ENCODE data around the gene FAM13B. TPM values are rescaled to one million over a fixed set of nuclear protein-coding genes. Genes with fewer than 3 reads are reported as not detected.

FAM13B gene
- polyA plus RNA-seq, 1 experiment, result 25.0 TPM

DNA sequence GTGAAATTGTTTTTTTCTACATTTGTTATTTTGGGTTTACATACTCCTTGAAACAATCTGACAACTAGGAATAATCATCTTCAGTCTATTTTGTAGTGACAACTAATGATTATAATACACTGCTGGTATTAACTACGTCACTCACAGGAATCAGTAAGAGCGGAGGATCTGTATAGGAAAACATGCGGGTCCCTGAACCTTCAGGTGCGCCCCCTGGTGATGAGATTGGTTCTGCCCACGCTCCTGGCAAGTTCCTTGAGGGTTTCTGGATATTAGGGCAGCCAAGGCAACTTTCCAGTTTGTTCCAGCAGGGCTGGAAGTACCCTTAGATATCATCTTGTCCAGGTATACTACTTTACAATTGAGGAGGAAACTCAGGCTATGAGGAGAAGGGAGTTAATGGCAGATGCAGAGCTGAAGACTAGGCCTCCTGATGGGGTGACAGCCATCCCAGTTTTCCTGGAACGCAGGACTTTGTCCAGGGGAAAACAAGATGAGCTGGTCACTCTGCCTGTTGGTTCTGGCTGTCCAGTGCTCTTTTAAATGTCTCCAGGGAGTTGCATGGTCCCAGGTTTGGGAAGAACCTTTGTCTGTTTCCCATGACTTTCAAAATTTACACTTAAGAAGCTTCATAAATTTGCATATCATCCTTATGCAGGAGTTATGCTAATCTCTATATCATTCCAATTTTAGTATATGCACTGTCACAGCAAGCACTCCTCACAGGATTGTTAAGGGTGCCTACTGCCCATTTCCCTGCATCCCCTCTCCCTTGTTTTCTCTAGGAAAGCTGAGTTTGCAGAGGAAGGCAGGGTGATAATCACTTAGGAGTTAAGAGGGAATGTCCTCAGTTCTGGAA is 36.1 kb upstream of the FAM13B start:
- H3K27ac ChIP-seq (ENCODE audit: low read depth, low read length), result no peak overlapping the region
- peak; percentile 50 for DNase-seq (ENCODE audit: low read depth, low spot score)
- H3K27me3 ChIP-seq (ENCODE audit: control insufficient read depth, insufficient read depth, low read length), result peaks cover 6% of the 10 kb centered on the region
- CTCF ChIA-PET, result interaction anchor here (0.6 to 9.7 kb wide), 24 partner anchors 8 to 439 kb away, joined by 3 to 260 read pairs (median 4); partner anchors contain the start of gene FAM13B
- POLR2A ChIA-PET, result no interaction called here
- no peaks in the 10 kb centered on the region for H3K9me3 ChIP-seq (ENCODE audit: control insufficient read depth, insufficient read depth, low read length)
- H3K4me3 ChIP-seq (ENCODE audit: low read depth, low read length), result no peak overlapping the region
- TF ChIP-seq, protein P1, sequence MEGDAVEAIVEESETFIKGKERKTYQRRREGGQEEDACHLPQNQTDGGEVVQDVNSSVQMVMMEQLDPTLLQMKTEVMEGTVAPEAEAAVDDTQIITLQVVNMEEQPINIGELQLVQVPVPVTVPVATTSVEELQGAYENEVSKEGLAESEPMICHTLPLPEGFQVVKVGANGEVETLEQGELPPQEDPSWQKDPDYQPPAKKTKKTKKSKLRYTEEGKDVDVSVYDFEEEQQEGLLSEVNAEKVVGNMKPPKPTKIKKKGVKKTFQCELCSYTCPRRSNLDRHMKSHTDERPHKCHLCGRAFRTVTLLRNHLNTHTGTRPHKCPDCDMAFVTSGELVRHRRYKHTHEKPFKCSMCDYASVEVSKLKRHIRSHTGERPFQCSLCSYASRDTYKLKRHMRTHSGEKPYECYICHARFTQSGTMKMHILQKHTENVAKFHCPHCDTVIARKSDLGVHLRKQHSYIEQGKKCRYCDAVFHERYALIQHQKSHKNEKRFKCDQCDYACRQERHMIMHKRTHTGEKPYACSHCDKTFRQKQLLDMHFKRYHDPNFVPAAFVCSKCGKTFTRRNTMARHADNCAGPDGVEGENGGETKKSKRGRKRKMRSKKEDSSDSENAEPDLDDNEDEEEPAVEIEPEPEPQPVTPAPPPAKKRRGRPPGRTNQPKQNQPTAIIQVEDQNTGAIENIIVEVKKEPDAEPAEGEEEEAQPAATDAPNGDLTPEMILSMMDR (IDR thresholded peaks at IDR 0.05; ENCODE audit: low read depth, low read length), result peak; percentile 80

DNA sequence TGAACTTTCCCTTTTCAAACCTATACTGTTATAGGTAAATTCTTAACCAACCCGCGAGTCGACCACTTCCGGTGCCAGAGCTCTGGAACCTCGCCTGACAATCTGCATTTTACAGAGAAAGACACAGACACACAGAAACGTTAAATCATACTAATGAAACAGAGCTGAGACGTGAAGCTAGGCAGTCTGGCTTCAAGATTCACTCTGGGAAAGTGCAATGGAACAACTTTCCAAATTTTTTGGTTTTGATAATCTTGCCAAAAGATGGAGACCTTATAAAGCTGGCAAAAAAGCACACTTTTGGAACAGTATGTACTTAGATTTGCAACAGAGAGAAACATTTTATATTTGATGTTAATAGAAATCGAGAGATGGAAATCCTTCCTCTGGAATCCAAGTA is 35.1 kb upstream of the FAM13B start:
- POLR2A ChIA-PET, result no interaction called here
- Histone ChIP-seq H3K9me3 (ENCODE audit: control insufficient read depth, insufficient read depth, low read length) (no peaks in the 10 kb centered on the region), H3K27ac (ENCODE audit: low read depth, low read length) (no peak overlapping the region), H3K27me3 (ENCODE audit: control insufficient read depth, insufficient read depth, low read length) (peaks cover 6% of the 10 kb centered on the region), H3K4me3 (ENCODE audit: low read depth, low read length) (no peak overlapping the region)
- TF ChIP-seq, protein P1 (IDR thresholded peaks at IDR 0.05; ENCODE audit: low read depth, low read length), result no peak
- CTCF ChIA-PET, result interaction anchor here (1.0 to 9.7 kb wide), 8 partner anchors 10 to 289 kb away, joined by 4 to 260 read pairs (median 13); partner anchors contain the start of gene FAM13B
- no peak for DNase-seq (ENCODE audit: low read depth, low spot score)

DNA sequence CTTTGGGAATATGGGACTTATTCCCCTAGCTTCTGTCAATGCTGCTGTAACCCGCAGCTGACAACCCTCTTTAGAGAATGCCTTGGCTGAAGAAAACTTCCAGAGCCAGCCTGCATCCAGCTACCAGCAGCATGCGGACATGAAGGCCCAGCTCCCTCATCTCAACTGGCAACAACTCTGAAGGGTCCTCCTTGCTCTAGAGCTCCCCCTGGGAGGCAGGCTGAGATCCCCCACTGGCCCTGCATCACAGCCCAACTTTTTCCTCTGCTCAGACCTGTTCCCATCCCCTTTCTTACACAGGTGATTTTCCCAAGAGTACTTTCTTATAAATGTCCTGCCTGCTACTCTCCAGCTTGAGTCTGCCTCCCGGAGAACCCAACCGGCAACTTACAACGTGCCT is 32.2 kb upstream of the FAM13B start:
- TF ChIP-seq, protein P1 (IDR thresholded peaks at IDR 0.05; ENCODE audit: low read depth, low read length), result peak; percentile 33
- no peak for DNase-seq (ENCODE audit: low read depth, low spot score)
- Histone ChIP-seq H3K9me3 (ENCODE audit: control insufficient read depth, insufficient read depth, low read length) (no peaks in the 10 kb centered on the region), H3K4me3 (ENCODE audit: low read depth, low read length) (no peak overlapping the region), H3K27me3 (ENCODE audit: control insufficient read depth, insufficient read depth, low read length) (peaks cover 4% of the 10 kb centered on the region), H3K27ac (ENCODE audit: low read depth, low read length) (no peak overlapping the region)
- POLR2A ChIA-PET, result no interaction called here
- CTCF ChIA-PET, result interaction anchor here (0.5 to 9.7 kb wide), 6 partner anchors 12 to 285 kb away, joined by 4 to 260 read pairs (median 10); partner anchors contain the start of gene FAM13B

DNA sequence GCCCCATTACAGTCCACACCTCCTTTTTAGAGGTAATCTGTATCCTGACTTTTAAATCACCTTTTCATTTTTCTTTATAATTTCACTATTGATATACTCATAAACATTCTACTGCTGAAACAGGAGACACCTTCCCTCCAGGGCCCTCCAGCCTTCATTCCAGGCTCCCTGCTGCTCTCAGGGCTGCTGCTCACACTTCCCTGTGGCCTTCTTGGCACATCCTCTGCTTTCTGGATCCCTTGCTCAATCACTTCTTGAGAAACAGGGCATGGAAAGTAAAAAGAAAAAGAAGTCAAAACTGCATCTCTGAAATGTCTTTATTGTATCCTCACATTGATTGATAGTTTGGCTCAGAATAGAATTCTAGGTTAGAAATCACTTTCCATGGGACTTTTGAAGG is 31.6 kb upstream of the FAM13B start:
- ChIA-PET CTCF (interaction anchor here (0.5 to 9.7 kb wide), 5 partner anchors 13 to 285 kb away, joined by 4 to 260 read pairs (median 17); partner anchors contain the start of gene FAM13B), POLR2A (no interaction called here)
- Histone ChIP-seq H3K27ac (ENCODE audit: low read depth, low read length) (no peak overlapping the region), H3K4me3 (ENCODE audit: low read depth, low read length) (no peak overlapping the region), H3K9me3 (ENCODE audit: control insufficient read depth, insufficient read depth, low read length) (no peaks in the 10 kb centered on the region), H3K27me3 (ENCODE audit: control insufficient read depth, insufficient read depth, low read length) (peaks cover 4% of the 10 kb centered on the region)
- no peak for DNase-seq (ENCODE audit: low read depth, low spot score)
- TF ChIP-seq, protein P1 (IDR thresholded peaks at IDR 0.05; ENCODE audit: low read depth, low read length), result no peak

Measured in AG04450 (cell line).